Measurements from ENCODE around the gene ZNF423.

ZNF423 gene

DNA sequence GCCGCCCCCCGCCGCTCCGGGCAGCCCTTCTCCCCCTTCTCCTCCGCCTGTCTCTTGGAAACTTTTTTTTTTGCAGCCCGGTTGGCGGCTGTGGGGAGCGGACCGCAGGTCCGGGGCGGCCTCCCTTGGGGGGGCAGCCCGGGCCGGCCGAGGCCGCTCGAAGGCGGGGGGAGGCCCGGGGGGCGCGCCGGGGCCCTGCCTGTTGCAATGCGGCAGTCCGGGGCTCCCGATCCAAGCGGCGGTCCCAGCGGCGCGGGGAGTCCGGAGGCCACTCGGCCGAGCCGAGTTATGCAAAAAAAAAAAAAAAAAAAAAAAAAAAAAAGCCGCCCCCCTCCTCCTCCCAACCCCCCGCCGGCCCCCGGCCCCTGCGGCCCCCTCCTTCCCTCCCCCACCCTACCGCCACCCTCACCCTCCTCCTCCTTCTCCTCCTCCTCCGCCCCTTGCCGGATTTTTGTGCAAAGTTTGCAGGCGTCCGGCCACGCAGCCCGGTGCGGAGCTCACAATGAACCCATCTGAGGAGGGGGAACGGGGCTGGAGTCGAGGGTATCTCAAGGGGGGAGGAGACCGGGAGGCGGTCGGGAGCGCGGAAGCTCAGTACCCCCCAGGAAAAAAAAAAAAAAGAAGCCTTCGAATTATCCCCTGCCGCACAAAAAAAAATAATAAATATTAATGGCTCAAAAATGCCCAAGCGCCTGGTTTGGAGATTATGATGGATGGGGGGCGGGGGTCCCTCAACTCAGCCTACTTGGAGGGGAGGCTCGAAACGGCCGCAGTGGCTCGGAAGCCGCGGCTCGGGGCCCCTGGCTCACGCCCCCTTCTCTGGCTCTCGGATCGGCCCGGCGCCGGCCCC, at the start of gene ZNF423:
Gene ZNF423 (minus strand): TSS at position 291 of the 850 bp plus-strand sequence. CDS start 338 bp downstream, outside the sequence.
- Histone ChIP-seq H4K20me1 (ENCODE audit: insufficient read depth, low read length) (0 out of 2 replicates have a peak, but pooled peaks cover 3% of the 10 kb centered on the region), H3K4me2 (ENCODE audit: insufficient read depth, low read length) (peak within 1 kb of the TSS; percentile 74)
- ATAC-seq (ENCODE audit: insufficient read depth, low read depth): no peak; the same call in 2 of the 3 replicates

DNA sequence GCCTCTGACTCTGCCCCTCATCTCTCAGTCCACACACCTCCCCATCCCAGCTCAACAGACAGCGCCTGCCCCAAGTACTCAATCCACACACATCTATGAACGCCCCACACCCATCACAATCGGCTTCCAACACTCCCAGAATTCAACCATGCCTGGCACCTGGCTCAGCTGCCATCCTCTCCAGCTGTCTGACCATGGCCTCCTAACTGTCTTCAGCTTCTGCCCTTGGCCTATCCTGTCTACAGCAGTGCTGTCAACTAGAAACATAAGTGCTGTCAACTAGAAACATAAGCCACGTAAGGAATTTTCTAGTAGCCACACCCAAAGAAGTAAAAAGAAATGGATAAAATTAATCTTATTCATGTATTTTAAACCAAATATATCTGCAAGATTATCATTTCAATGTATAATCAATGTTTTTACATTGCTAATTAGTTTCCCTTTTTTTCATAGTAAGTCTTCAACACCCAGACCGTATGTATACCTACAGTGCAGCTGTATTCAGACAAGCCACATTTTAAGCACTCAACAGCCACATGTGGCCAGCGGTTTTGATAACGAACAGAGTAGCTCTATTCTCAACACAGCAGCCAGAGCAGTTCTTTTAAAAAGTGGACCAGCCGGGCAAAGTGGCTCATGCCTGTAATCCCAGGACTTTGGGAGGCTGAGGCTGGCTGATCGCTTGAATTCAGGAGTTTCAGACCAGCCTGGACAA, 48.6 kb upstream of the ZNF423 start:
- no peaks in the 10 kb centered on the region for H3K4me1 ChIP-seq (ENCODE audit: insufficient read depth, low read length)
- TF ChIP-seq EZH2 (IDR thresholded peaks at IDR 0.05; ENCODE audit: borderline replicate concordance, low read depth, low read length, severe bottlenecking) (no peak), CTCF (IDR thresholded peaks at IDR 0.05; ENCODE audit: borderline replicate concordance, extremely low read depth, low read length, poor library complexity, severe bottlenecking) (no peak)
- H3K36me3 ChIP-seq (ENCODE audit: insufficient read depth, low read length): no peaks in the 10 kb centered on the region
- H3K27me3 ChIP-seq (ENCODE audit: insufficient read depth, low read length, poor library complexity): peaks cover 19% of the 10 kb centered on the region
- H3K4me3 ChIP-seq (ENCODE audit: low read depth in 1 of 2, low read length in 2 of 2): no peak overlapping the region
- ATAC-seq (ENCODE audit: insufficient read depth, low read depth): no peak
- no peak for DNase-seq
- H4K20me1 ChIP-seq (ENCODE audit: insufficient read depth, low read length): no peaks in the 10 kb centered on the region; the same call in 1 of the 2 replicates
- no peaks in the 10 kb centered on the region for H3K9me3 ChIP-seq (ENCODE audit: insufficient read depth, low read length, severe bottlenecking)
- H3K27ac ChIP-seq (ENCODE audit: low read length): no peak overlapping the region
- H3K4me2 ChIP-seq (ENCODE audit: insufficient read depth, low read length): no peak overlapping the region
- no peaks in the 10 kb centered on the region for H3K79me2 ChIP-seq (ENCODE audit: insufficient read depth, low read length)
- H3K9ac ChIP-seq (ENCODE audit: low read depth, low read length): no peak overlapping the region
- H2AFZ ChIP-seq (ENCODE audit: low read depth, low read length): no peak overlapping the region

More for the DNA sequence above, at the start of gene ZNF423:
- Histone ChIP-seq H3K4me1 (ENCODE audit: insufficient read depth, low read length) (peaks cover 16% of the 10 kb centered on the region), H3K36me3 (ENCODE audit: insufficient read depth, low read length) (no peaks in the 10 kb centered on the region), H3K4me3 (ENCODE audit: low read depth in 1 of 2, low read length in 2 of 2) (peak within 1 kb of the TSS; percentile 62 to 70; a peak in 3 of 4 replicates), H3K27me3 (ENCODE audit: insufficient read depth, low read length, poor library complexity) (peaks cover 15% of the 10 kb centered on the region), H3K9ac (ENCODE audit: low read depth, low read length) (peak within 1 kb of the TSS; percentile 78), H2AFZ (ENCODE audit: low read depth, low read length) (peak within 1 kb of the TSS; percentile 82), H3K27ac (ENCODE audit: low read length) (peak within 1 kb of the TSS; percentile 56), H3K9me3 (ENCODE audit: insufficient read depth, low read length, severe bottlenecking) (no peaks in the 10 kb centered on the region), H3K79me2 (ENCODE audit: insufficient read depth, low read length) (no peaks in the 10 kb centered on the region)
- peak; percentile 25 for DNase-seq
- TF ChIP-seq CTCF (IDR thresholded peaks at IDR 0.05; ENCODE audit: borderline replicate concordance, extremely low read depth, low read length, poor library complexity, severe bottlenecking): no peak
- TF ChIP-seq EZH2 (IDR thresholded peaks at IDR 0.05; ENCODE audit: borderline replicate concordance, low read depth, low read length, severe bottlenecking): no peak

- H3K79me2 ChIP-seq (ENCODE audit: insufficient read depth, low read length): no peaks in the 10 kb centered on the region
- no peaks in the 10 kb centered on the region for H3K9me3 ChIP-seq (ENCODE audit: insufficient read depth, low read length, severe bottlenecking)
- DNase-seq: no peak
- H3K4me2 ChIP-seq (ENCODE audit: insufficient read depth, low read length): no peak overlapping the region
- H3K27ac ChIP-seq (ENCODE audit: low read length): no peak overlapping the region
- no peak overlapping the region for H3K4me3 ChIP-seq (ENCODE audit: low read depth in 1 of 2, low read length in 2 of 2)
- no peak for ATAC-seq (ENCODE audit: insufficient read depth, low read depth)
- H3K9ac ChIP-seq (ENCODE audit: low read depth, low read length): no peak overlapping the region
- no peaks in the 10 kb centered on the region; the same call in 1 of the 2 replicates for H4K20me1 ChIP-seq (ENCODE audit: insufficient read depth, low read length)
- TF ChIP-seq CTCF (IDR thresholded peaks at IDR 0.05; ENCODE audit: borderline replicate concordance, extremely low read depth, low read length, poor library complexity, severe bottlenecking): no peak
- TF ChIP-seq EZH2 (IDR thresholded peaks at IDR 0.05; ENCODE audit: borderline replicate concordance, low read depth, low read length, severe bottlenecking): no peak
- no peak overlapping the region for H2AFZ ChIP-seq (ENCODE audit: low read depth, low read length)
- no peaks in the 10 kb centered on the region for H3K36me3 ChIP-seq (ENCODE audit: insufficient read depth, low read length)
- peaks cover 19% of the 10 kb centered on the region for H3K27me3 ChIP-seq (ENCODE audit: insufficient read depth, low read length, poor library complexity)
- no peaks in the 10 kb centered on the region for H3K4me1 ChIP-seq (ENCODE audit: insufficient read depth, low read length)
Measured at GRCh38 chr16:49902908-49903307, 47.0 kb upstream of the ZNF423 start.
